H1 (cell line): ENCODE measurements around the gene OVCA2. TPM values are rescaled to one million over a fixed set of nuclear protein-coding genes. Genes with fewer than 3 reads are reported as not detected.

Experiments
- CTCF ChIA-PET: fragments of 300-600 bp; sonication (Branson Sonifier 250); formaldehyde crosslinking; loops from one replicate; lab custom pipeline; 2021; ENCODE audit not compliant: partially characterized antibody; lab: Charles Lee
- POLR2A ChIA-PET: fragments of 300-600 bp; sonication (Branson Sonifier 250); formaldehyde crosslinking; loops from one replicate; lab custom pipeline; 2021; ENCODE audit warnings: inconsistent platforms; ENCODE audit not compliant: partially characterized antibody; lab: Charles Lee
- DNase-seq, 2 experiments: peaks; one replicate each; pipeline versions ENCODE4 v3.0.0 to v3.0.0-alpha.2; 2010 to 2022; ENCODE audit warnings: low spot score in 2 of 2, low read depth in 1 of 2, mixed read lengths in 1 of 2
- FAIRE-seq: peaks from 2 replicates; lab custom pipeline; 2011; peaks lifted over from hg19 to GRCh38; lab: Jason Lieb, UNC
- H2AFZ ChIP-seq: 2 replicates; pipeline ENCODE4 v1.8.1; 2012; ENCODE audit warnings: low read length, inconsistent platforms
- H2AK5ac ChIP-seq: 2 replicates; pipeline ENCODE4 v1.6.1; 2013; ENCODE audit warnings: low read depth, low read length
- H2BK120ac ChIP-seq: replicated peaks from 2 replicates; pipeline ENCODE3; 2013; ENCODE audit warnings: low read depth, low read length, inconsistent platforms
- H2BK12ac ChIP-seq: 2 replicates; pipeline ENCODE4 v1.6.1; 2013; ENCODE audit warnings: low read depth, low read length
- H2BK15ac ChIP-seq: 2 replicates; pipeline ENCODE4 v1.6.1; 2013; ENCODE audit warnings: low read length
- H2BK20ac ChIP-seq: 2 replicates; pipeline ENCODE4 v1.6.1; 2013; ENCODE audit warnings: low read length
- H2BK5ac ChIP-seq: 2 replicates; pipeline ENCODE4 v1.6.1; 2013; ENCODE audit warnings: low read depth, low read length
- H3K14ac ChIP-seq: 2 replicates; pipeline ENCODE4 v1.6.1; 2013; ENCODE audit warnings: inconsistent platforms; ENCODE audit not compliant: insufficient read length
- H3K18ac ChIP-seq: 2 replicates; pipeline ENCODE4 v1.6.1; 2013; ENCODE audit warnings: low read length; ENCODE audit errors: extremely low read depth
- H3K23ac ChIP-seq: 2 replicates; pipeline ENCODE4 v1.6.1; 2013; ENCODE audit warnings: inconsistent platforms; ENCODE audit not compliant: insufficient read length
- H3K23me2 ChIP-seq: 2 replicates; pipeline ENCODE4 v1.6.1; 2013; ENCODE audit warnings: low read depth, low read length
- H3K27ac ChIP-seq: 2 replicates; pipeline ENCODE4 v1.6.1; 2011; ENCODE audit warnings: low read depth, low read length, inconsistent platforms
- H3K27me3 ChIP-seq, 4 experiments: replicated peaks in 1 of 4; 1 replicate in 1 of 4; 2 replicates in 3 of 4; pipeline versions ENCODE4 v1.6.1 to v1.8.1; 2011 to 2013; ENCODE audit warnings: low read length in 3 of 4, mild to moderate bottlenecking in 3 of 4, inconsistent platforms in 2 of 4, mixed read lengths in 2 of 4, moderate library complexity in 1 of 4; ENCODE audit not compliant: control insufficient read depth in 3 of 4, insufficient read depth in 3 of 4; ENCODE audit errors: extremely low read depth in 1 of 4
- H3K36me3 ChIP-seq, 4 experiments: 2 replicates each; pipeline versions ENCODE4 v1.6.1 to v1.8.1; 2011 to 2013; ENCODE audit warnings: mild to moderate bottlenecking in 4 of 4, low read length in 3 of 4, moderate library complexity in 2 of 4, control low read depth in 1 of 4, inconsistent platforms in 1 of 4; ENCODE audit not compliant: insufficient read depth in 4 of 4, control insufficient read depth in 2 of 4
- H3K4ac ChIP-seq: replicated peaks from 2 replicates; pipeline ENCODE3; 2013; ENCODE audit warnings: low read length, low read depth, mixed read lengths, inconsistent platforms; ENCODE audit not compliant: insufficient read length
- H3K4me1 ChIP-seq, 4 experiments: replicated peaks in 1 of 4; 1 replicate in 1 of 4; 2 replicates in 3 of 4; pipeline versions ENCODE4 v1.6.1 to v1.8.1; 2011 to 2013; ENCODE audit warnings: low read length in 3 of 4, inconsistent platforms in 2 of 4, mixed read lengths in 1 of 4; ENCODE audit not compliant: insufficient read depth in 4 of 4, control insufficient read depth in 3 of 4
- H3K4me2 ChIP-seq, 2 experiments: 2 replicates each; pipeline versions ENCODE4 v1.6.1 to v1.8.1; 2011 to 2013; ENCODE audit warnings: low read depth in 2 of 2, low read length in 2 of 2, control low read depth in 1 of 2, inconsistent platforms in 1 of 2, mild to moderate bottlenecking in 1 of 2; ENCODE audit not compliant: insufficient read depth in 1 of 2
- H3K4me3 ChIP-seq, 4 experiments: fragments of 200-600, 300-600 bp in 1 of 4; sonication (generic), shearing (Covaris generic), sonication (Bioruptor Twin) in 1 of 4; 2 replicates each; pipeline versions ENCODE4 v1.5.1 to v1.8.1; 2011 to 2016; ENCODE audit warnings: low read length in 4 of 4, low read depth in 3 of 4, control low read depth in 2 of 4, inconsistent platforms in 2 of 4, mild to moderate bottlenecking in 2 of 4, mixed read lengths in 1 of 4, moderate library complexity in 1 of 4; ENCODE audit not compliant: insufficient read depth in 2 of 4; ENCODE audit errors: extremely low read depth in 1 of 4
- H3K56ac ChIP-seq: replicated peaks from 2 replicates; pipeline ENCODE3; 2013; ENCODE audit warnings: low read depth, mild to moderate bottlenecking, mixed read lengths, low read length, inconsistent platforms; ENCODE audit not compliant: insufficient read length
- H3K79me1 ChIP-seq: 2 replicates; pipeline ENCODE4 v1.6.1; 2013; ENCODE audit warnings: low read depth, low read length, control low read depth
- H3K79me2 ChIP-seq, 2 experiments: 2 replicates each; pipeline versions ENCODE4 v1.6.1 to v1.8.1; 2012 to 2013; ENCODE audit warnings: low read length in 2 of 2, mild to moderate bottlenecking in 2 of 2, inconsistent platforms in 1 of 2; ENCODE audit not compliant: insufficient read depth in 2 of 2, control insufficient read depth in 1 of 2
- H3K9ac ChIP-seq, 4 experiments: replicated peaks in 1 of 4; 1 replicate in 1 of 4; 2 replicates in 3 of 4; pipeline versions ENCODE4 v1.6.1 to v1.8.1; 2011 to 2013; ENCODE audit warnings: low read depth in 3 of 4, low read length in 3 of 4, control low read depth in 2 of 4, mild to moderate bottlenecking in 2 of 4, moderate library complexity in 2 of 4, inconsistent platforms in 1 of 4; ENCODE audit errors: extremely low read depth in 1 of 4
- H3K9me3 ChIP-seq, 2 experiments: 2 replicates each; pipeline versions ENCODE4 v1.6.1 to v1.8.1; 2012 to 2013; ENCODE audit warnings: mild to moderate bottlenecking in 2 of 2, moderate library complexity in 2 of 2, control low read depth in 1 of 2, inconsistent platforms in 1 of 2, low read depth in 1 of 2, low read length in 1 of 2, mixed read lengths in 1 of 2; ENCODE audit not compliant: insufficient read depth in 2 of 2
- H4K20me1 ChIP-seq, 2 experiments: replicated peaks in 1 of 2; 2 replicates each; pipeline versions ENCODE3 to v1.8.1; 2011 to 2013; ENCODE audit warnings: inconsistent platforms in 2 of 2, low read length in 2 of 2, mild to moderate bottlenecking in 1 of 2; ENCODE audit not compliant: insufficient read depth in 2 of 2, control insufficient read depth in 1 of 2
- H4K5ac ChIP-seq: 2 replicates; pipeline ENCODE4 v1.6.1; 2013; ENCODE audit warnings: low read length, low read depth, mixed read lengths, inconsistent platforms; ENCODE audit not compliant: insufficient read length
- H4K8ac ChIP-seq: 2 replicates; pipeline ENCODE4 v1.8.0; 2013; ENCODE audit warnings: mild to moderate bottlenecking, moderate library complexity, low read length, inconsistent platforms; ENCODE audit not compliant: insufficient read depth; ENCODE audit errors: extremely low read depth
- H4K91ac ChIP-seq: replicated peaks from 2 replicates; pipeline ENCODE3; 2013; ENCODE audit warnings: low read length, mixed read lengths, inconsistent platforms; ENCODE audit not compliant: insufficient read length
- BCL11A ChIP-seq, 2 experiments: IDR thresholded peaks; one replicate each; pipeline ENCODE4 v1.6.1; 2011; ENCODE audit warnings: low read depth in 2 of 2, low read length in 2 of 2, mild to moderate bottlenecking in 2 of 2
- GABPA ChIP-seq: IDR thresholded peaks from 2 replicates; pipeline ENCODE4 v1.6.1; 2011; ENCODE audit warnings: mild to moderate bottlenecking, low read length, moderate library complexity, borderline replicate concordance; ENCODE audit not compliant: insufficient read depth
- GTF2F1 ChIP-seq: IDR thresholded peaks from 2 replicates; pipeline ENCODE4 v1.6.1; 2012; ENCODE audit warnings: low read depth, low read length, improper control_type of control experiment, borderline replicate concordance
- KDM1A ChIP-seq: fragments of 200-600, 300-600 bp; sonication (generic); IDR thresholded peaks from 2 replicates; pipeline ENCODE4 v1.7.1; 2016; ENCODE audit warnings: mild to moderate bottlenecking, low read length, borderline replicate concordance
- POLR2A ChIP-seq, 2 experiments: IDR thresholded peaks; 1 replicate in 1 of 2; 2 replicates in 1 of 2; pipeline ENCODE4 v1.6.1; 2011; ENCODE audit warnings: low read depth in 2 of 2, low read length in 2 of 2, mild to moderate bottlenecking in 2 of 2; ENCODE audit errors: control extremely low read depth in 1 of 2
- WGBS, 2 experiments: shearing (Covaris generic) in 1 of 2; methylation state at CpG; one replicate each; pipeline versions ENCODE4 v1.1.6 to v1.1.7; 2013 to 2015; ENCODE audit warnings: low lambda C conversion rate in 2 of 2, mixed read lengths in 2 of 2, inconsistent platforms in 1 of 2, low coverage in 1 of 2, missing lambda C conversion rate in 1 of 2; ENCODE audit not compliant: insufficient replicate concordance in 2 of 2, insufficient coverage in 1 of 2, insufficient read length in 1 of 2; ENCODE audit errors: extremely low coverage in 1 of 2, missing lambda C conversion rate in 1 of 2; 5-methylcytosine and 5-hydroxymethylcytosine counted together
- polyA plus RNA-seq, 7 experiments: library from polyadenylated mRNA; depleted of rRNA in 3 of 7; stranded (reverse) in 5 of 7; unstranded in 2 of 7; fragments of >200 nt in 5 of 7; fragments of 200-250 nt in 2 of 7; gene quantifications; 1 replicate in 5 of 7; 2 replicates in 1 of 7; 4 replicates in 1 of 7; pipeline versions ENCODE4 v1.2.1 to v1.2.3, GENCODE V29; 2011 to 2013; ENCODE audit warnings: missing spikeins in 2 of 7, mixed read lengths in 2 of 7
- total RNA-seq: library from RNA; stranded (reverse); fragmentation: NEBNext Ultra II Directional; extraction: Animal tissue kit (Norgen Biotek cat#: 25700); gene quantifications from 2 replicates; pipeline ENCODE4 v1.2.1, GENCODE V29; 2021
- TF ChIP-seq, protein P1 (sequence below): IDR thresholded peaks from 2 replicates; pipeline ENCODE4 v1.6.1; 2012; ENCODE audit warnings: inconsistent platforms

The OVCA2 gene
- total and polyA plus RNA-seq, 2 of the 8 experiments (the other 6 are each of a cell fraction or from before 2014, with no cell fraction given), result 15.3 to 37.0 TPM

DNA sequence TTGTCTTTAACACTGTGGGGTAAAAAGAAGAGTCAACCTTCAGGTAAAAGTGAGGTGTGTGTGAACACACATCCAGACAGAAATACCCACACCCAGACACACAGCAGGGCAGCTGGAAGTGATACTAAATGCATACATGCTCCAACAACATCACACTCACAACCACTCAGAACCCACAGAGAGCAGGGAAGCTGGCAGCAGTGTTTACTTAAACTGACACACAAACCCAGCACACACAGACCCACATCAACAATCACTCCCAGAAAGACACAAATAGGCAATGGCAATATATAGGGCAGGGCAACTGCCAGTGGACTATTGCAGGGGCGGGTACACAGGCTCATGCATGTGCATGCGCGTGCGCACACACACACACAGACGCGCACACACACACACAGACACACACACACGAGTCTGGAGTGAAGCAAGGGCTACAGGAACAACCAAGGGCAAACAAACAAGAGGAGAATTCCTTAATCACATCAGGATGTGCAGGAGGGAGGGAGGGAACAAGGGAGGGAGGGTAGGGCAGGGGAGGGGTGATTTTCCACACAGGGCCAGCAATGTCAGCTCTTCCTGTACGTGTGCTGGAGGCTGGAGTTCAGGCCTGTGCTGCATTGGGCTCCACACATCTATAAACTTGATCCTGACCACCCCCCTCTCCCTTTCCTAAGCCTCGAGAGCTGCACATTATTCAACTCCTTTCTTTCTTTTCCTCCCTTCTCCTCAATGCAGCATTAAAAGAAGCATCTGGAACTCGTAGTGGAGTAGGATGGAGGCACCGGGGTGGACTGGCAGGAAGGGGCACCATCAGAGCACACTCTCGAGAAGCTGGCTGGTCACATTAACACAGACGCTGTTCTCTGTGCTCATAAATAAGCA, 43.2 kb downstream of the OVCA2 start:
- H2AFZ ChIP-seq, result no peak overlapping the region
- H2BK20ac ChIP-seq, result no peak overlapping the region
- H4K91ac ChIP-seq, result no peak overlapping the region
- H3K9me3 ChIP-seq, result no peaks in the 10 kb centered on the region
- CTCF ChIA-PET, result interaction anchor here (1.0 to 3.9 kb wide), 13 partner anchors 9 to 146 kb away, joined by 3 to 21 read pairs (median 6); partner anchors contain the start of gene HIC1
- no peak overlapping the region for H3K23ac ChIP-seq
- TF ChIP-seq BCL11A (IDR thresholded peaks at IDR 0.05; ENCODE audit: low read depth in 2 of 2, low read length in 2 of 2) (no peak), KDM1A (no peak), POLR2A (IDR thresholded peaks at IDR 0.05; ENCODE audit: control extremely low read depth in 1 of 2, low read depth in 2 of 2, low read length in 2 of 2) (no peak), GABPA (no peak), GTF2F1 (no peak)
- TF ChIP-seq, protein P1, sequence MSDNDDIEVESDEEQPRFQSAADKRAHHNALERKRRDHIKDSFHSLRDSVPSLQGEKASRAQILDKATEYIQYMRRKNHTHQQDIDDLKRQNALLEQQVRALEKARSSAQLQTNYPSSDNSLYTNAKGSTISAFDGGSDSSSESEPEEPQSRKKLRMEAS, result no peak
- peaks cover 0 to 5% (median 1%) of the 10 kb centered on the region in 4 experiments; a peak in 3 of 8 replicates for H3K36me3 ChIP-seq
- 86% methylated on average over 13 of the region's 13 CpGs; no CpG with 5 or more reads in 1 of the 2 experiments for WGBS, 2 experiments
- peak overlapping the region; percentile 26; the same call in 1 of the 2 replicates for H2BK5ac ChIP-seq
- FAIRE-seq, result no peak
- H3K9ac ChIP-seq, result no peak overlapping the region
- no peak overlapping the region for H3K14ac ChIP-seq
- H3K4me1 ChIP-seq, result 0 out of 7 replicates have a peak, but pooled peaks cover 0 to 3% (median 0%) of the 10 kb centered on the region in 4 experiments
- H3K27ac ChIP-seq, result no peak overlapping the region
- H3K18ac ChIP-seq, result no peak overlapping the region
- H2AK5ac ChIP-seq, result no peak overlapping the region
- no peaks in the 10 kb centered on the region for H3K79me1 ChIP-seq
- no peak overlapping the region for H4K8ac ChIP-seq
- no peaks in the 10 kb centered on the region for H3K79me2 ChIP-seq
- H3K4me2 ChIP-seq, result no peak overlapping the region
- H3K4ac ChIP-seq, result no peak overlapping the region
- no peaks in the 10 kb centered on the region for H3K23me2 ChIP-seq
- no peak overlapping the region for H2BK12ac ChIP-seq
- POLR2A ChIA-PET, result no interaction called here
- H3K56ac ChIP-seq, result no peak overlapping the region
- DNase-seq, result no peak
- H3K4me3 ChIP-seq, result no peak overlapping the region
- H4K20me1 ChIP-seq, result peaks cover 0 to 3% of the 10 kb centered on the region in 2 experiments
- H2BK15ac ChIP-seq, result no peak overlapping the region
- H2BK120ac ChIP-seq, result no peak overlapping the region
- no peak overlapping the region for H4K5ac ChIP-seq
- H3K27me3 ChIP-seq, result no peaks in the 10 kb centered on the region
